ENCODE data around the gene CUBN.

DNA sequence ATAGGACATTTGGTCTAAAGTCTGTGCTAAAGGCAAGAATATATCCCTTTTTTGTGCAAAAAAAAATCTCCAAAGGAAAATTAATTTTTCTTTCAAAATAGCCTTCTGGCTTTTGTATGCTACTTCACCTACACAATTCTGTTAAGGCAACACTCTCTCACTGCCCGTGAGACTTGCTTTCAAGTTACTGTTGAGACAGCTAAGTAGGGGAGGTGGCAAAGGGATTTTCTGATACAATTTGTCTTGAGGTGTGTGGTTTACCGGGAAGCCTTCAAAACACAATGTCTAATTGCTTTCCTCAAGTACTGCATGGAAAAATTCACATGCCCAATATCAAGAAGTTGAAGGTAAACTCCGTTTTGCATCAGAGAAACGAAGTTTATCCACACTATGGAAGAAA lies 261.6 kb downstream of the CUBN start:
- TF ChIP-seq, protein P1, sequence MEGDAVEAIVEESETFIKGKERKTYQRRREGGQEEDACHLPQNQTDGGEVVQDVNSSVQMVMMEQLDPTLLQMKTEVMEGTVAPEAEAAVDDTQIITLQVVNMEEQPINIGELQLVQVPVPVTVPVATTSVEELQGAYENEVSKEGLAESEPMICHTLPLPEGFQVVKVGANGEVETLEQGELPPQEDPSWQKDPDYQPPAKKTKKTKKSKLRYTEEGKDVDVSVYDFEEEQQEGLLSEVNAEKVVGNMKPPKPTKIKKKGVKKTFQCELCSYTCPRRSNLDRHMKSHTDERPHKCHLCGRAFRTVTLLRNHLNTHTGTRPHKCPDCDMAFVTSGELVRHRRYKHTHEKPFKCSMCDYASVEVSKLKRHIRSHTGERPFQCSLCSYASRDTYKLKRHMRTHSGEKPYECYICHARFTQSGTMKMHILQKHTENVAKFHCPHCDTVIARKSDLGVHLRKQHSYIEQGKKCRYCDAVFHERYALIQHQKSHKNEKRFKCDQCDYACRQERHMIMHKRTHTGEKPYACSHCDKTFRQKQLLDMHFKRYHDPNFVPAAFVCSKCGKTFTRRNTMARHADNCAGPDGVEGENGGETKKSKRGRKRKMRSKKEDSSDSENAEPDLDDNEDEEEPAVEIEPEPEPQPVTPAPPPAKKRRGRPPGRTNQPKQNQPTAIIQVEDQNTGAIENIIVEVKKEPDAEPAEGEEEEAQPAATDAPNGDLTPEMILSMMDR (IDR thresholded peaks at IDR 0.05 in 4 of 5, conservative IDR thresholded peaks at IDR 0.05 in 1 of 5), result no peak
- TF ChIP-seq POLR2A (IDR thresholded peaks at IDR 0.05), result no peak

All from gastrocnemius medialis (tissue), 4 donors.